HG02623 (cell line): Measurements from ENCODE around the gene TPI1.
A peak's percentile ranks its signal among the peaks of the same experiment; 100 is the strongest.
"Not testable (repeated sequence)": the region's sequence is repeated elsewhere in the genome, so short reads cannot be mapped to it uniquely, and the experiment has no call there.

ENCODE experiments used
- ATAC-seq: cut with Tn5 transposase; IDR thresholded peaks from one replicate; pipeline ENCODE4 v1.9.1; 2021; ENCODE audit warnings: moderate library complexity; ENCODE audit not compliant: unreplicated experiment

Gene TPI1

DNA sequence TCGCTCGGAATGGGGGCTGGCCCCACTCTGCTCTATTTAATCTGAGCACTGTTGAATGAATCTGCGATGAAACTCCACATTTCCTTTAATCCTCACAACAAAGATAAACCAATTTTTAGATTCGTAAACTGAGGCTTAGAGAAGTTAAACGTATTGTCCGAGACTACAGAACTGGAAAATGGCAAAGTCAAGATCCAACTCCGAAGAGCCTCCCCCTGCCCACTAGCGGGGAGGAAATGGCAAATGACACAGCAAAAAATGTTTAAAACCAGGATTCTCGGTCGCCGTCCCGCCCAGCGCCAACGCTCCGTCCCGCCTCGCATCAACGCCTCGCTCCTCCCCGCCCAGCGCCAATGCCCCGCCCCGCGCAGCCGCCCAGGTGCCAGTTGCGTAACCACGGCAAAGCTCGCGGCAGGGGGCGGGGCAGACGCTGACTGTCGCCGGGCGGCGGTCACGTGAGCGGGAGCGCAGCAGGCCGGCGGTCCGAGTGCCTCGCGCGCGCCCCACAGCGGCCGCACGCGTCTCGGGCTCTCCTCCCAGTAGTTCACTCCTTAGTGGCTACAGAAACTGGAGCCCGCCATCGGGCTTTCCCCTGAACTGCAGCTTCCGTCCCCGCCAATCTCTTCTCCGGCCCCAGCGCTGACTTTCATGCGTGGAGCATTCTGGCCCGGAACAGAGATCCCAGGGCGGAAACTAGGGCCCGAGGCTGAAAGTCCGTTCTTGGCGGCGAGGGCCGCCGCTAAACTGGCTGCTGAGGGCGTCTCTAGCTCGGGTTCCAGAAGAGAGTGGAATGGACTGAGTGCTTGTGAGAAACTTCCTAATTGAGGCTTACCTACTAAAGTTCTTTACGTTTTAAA lies 23.7 kb downstream of the TPI1 start:
- peak; percentile 89 for ATAC-seq

DNA sequence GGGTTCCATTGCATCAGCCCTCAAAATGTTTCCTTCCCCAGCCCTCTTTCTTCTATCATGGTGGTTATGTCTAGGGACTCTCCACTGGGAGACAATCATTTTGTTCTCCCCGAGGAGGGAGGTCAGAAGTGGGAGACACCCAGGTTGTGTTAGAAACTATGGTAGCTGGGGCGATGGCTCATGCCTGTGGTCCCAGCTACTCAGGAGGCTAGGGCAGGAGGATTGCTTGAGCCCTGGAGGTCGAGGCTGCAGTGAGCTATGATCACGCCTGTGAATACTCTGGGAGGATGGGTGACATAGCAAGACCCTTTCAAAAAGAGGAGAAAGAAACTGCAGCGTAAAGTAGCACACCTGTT lies 24.3 kb downstream of the TPI1 start:
- ATAC-seq: peak; percentile 8

DNA sequence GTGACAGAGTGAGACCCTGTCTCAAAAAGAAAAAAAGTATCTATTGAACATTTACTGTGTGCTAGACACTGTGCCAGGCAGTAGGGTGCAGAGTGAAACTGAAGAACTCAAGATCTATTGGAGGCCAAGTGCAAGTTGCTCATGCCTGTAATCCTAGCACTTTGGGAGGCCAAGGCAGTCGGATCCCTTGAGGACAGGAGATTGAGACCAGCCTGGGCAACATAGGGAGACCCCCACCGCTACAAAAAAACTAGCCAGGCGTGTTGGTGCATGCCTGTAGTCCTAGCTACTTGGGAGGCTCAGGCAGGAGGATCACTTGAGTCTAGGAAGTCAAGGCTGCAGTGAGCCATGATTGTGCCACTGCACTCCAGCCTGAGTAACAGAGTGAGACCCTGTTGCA lies 25.4 kb downstream of the TPI1 start:
- ATAC-seq: not testable (repeated sequence)

DNA sequence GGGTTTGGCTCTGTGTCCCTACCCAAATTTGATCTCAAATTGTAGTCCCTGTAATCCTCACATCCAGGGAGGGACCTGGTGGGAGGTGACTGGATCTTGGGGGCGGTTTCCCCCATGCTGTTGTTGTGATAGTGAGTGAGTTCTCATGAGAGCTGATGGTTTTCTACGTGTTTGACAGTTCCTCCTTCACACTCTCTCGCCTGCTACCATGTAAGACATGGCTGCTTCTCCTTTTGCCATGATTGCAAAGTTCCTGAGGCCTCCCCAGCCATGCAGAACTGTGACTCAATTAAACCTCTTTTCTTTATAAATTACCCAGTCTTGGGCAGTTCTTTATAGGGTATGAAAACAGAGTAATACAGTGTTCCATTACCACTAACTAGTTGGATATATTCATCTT lies 27.0 kb downstream of the TPI1 start:
- ATAC-seq: no peak

DNA sequence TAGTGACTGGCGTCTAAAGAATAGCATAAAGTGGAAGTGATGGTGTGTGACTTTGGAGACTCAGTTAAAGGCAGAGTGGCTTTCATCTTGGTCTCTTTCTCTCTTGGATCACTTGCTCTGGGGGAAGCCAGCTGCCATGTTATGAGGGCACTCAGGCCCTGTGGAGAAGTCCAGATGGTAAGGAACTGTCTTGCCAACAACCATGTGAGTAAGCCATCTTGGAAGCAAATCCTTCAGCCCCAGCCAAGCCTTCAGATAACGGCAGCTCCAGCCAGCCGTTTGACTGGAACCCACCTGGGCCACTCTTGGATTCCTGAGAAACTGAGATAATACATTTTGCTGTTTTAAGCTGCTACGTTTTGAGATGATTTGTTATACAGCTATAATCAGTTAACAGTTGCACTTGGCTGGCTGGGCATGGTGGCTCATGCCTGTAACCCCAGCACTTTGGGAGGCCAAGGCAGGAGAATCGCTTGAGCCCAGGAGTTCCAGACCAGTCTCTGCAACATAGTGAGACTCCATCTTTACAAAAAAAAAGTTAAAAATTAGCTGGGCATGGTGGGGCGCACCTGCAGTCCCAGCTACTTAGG lies 29.6 kb downstream of the TPI1 start:
- ATAC-seq: no peak

DNA sequence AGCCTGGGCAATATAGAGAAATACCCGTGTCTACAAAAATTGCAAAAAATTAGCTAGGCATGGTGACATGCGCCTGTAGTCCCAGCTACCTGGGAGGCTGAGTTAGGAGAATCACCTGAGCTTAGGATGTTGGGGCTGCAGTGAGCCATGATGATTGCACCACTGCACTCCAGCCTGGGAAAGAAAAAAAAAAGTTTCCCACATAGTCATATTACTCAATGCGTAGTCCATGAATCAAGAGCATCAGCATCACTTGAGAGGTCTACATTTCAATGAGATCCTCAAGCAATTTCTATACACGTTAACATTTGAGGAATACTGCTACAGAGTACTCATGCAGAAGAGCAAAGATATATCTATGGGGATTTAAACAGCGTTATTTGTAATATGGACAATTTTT lies 32.1 kb downstream of the TPI1 start:
- no peak for ATAC-seq

DNA sequence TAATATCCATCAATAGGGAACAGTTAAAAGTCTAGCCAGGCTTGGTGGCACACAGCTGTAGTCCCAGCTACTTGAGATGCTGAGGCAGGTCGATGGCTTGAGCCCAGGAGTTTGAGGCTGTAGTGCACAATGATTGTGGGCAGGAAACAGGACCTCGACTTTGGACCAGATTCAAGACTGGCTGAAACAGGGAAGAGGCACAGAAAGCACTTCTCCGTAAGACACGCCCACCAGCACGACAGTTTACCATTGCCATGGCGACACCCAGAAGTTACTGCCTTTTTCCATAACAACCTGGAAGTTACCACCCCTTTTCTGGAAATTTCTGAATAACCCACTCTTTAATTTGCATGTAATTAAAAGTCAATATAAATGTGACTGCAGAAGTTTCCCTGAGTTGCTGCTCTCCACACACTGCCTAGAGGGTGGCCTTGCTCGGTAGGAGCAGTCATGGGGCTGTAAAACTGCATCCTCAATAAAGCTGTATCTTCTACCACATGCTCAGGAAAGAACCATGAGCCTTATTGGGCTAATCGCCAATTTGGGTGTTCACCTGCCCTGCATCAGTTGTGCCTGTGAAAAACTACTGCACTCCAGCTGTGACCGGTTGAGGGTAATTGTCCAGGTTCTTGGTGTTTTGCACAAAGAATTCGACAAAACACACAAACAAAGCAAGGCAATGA lies 32.6 kb downstream of the TPI1 start:
- no peak for ATAC-seq

DNA sequence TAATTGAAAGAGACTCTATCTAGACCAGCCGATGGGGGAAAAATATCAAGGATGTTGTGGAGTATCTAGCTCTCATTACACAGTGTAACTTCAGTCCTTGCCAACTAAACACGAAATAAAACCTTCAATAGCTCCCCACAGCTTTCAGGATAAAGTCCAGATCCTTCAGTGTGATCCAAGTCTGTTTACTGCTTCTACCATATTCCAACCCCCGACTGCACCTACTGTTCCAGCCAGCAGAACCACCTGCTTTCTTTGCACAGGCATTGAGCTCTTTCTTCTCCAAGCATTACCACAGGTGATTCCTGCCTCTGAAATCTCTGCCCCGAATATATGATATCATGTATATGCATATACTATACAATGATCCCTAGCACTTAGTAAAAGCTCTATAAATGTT lies 35.1 kb downstream of the TPI1 start:
- ATAC-seq: no peak

DNA sequence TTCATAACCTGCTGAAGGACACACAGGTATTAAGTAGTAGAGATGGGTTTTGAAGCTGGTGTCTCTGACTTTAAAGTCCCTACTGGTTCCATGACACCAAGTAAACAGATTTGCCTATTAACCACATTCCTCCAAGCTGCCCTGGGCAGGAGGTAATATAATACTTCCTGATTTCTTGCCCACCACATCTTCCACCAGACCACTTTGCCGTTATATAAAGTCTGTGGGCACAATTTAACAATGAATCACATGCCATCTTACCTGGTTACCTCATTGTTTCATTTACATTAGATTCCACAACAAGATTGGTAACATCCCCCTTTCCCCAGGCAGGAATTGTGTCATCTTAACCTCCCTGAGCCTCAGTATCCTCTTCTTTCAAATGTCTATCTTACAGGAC lies 36.4 kb downstream of the TPI1 start:
- ATAC-seq: no peak

DNA sequence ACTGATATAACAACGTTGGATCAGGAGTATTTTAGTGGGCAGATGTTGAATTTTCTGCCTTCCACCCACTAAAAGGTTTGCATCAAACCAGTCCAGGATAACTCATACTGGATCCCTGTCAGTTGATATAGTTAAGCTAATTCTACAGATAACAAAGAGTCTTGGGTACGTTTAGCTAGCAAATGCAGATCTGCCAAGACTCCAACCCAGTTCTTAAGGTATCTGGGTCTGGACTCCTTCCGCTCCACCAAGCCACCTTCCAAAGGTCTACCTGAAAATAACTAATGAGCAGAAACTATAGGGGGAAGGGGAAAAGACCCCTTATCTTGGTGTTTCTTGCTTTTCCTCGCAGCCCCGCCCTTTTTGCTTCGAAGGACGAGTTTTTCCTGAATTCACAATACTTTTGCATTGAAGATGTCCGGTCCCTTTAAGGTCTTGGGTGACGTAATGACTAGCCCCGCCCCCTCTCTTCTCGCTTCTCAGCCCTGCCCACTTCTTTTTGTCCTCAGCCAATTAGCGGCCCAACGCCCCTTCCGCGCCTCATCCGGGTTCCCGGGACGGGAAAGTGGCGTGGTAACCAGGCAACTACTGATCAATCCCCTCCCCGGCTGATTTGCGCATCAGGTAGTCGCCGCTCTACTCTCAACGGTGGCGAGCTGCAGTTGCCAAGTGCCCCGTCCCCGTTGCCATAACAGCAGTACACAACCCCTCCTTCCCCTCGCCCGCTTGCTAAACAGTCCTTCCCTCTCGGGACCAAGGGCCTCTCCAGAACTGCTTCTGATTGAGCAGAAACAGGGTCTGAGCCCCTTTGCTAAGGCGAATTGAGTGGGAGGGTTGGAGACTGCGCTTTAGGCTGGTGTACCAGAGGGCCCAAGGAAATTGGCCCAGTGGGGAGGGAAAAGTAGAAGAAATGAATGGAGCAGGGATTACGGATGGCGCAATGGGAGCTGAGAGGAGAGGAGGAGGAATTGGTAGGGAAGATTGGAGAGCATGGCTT lies 37.2 kb downstream of the TPI1 start, which contains the start of gene LRRC23:
Gene LRRC23, plus strand, starts transcription at position 543 of the 997 bp plus-strand sequence. CDS start 812 bp downstream, outside the sequence.
- peak; percentile 91 for ATAC-seq

DNA sequence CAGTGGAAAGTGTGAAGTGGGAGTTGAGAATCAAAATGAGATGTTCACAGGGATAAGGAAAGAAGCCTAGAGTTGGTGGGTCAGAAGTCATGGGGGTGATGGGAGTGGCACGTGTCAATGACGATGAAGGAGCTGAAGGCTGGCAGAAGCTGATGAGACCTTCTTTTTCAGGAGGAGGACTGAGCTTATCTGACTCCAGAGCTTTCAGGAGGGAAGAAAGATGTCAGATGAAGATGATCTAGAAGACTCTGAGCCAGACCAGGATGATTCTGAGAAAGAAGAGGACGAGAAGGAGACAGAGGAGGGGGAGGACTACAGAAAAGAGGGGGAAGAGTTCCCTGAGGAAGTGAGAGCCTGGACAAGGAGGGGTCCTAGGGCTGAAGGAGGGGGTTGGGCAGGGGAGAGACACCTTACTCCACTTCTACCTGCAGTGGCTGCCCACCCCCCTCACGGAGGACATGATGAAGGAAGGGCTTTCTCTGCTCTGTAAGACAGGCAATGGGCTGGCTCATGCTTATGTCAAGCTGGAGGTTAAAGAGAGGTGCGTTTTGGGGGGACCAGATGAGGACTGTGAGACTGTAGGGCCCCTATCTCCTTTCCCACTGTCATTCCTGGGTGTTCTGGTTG lies 38.2 kb downstream of the TPI1 start:
- ATAC-seq: no peak

DNA sequence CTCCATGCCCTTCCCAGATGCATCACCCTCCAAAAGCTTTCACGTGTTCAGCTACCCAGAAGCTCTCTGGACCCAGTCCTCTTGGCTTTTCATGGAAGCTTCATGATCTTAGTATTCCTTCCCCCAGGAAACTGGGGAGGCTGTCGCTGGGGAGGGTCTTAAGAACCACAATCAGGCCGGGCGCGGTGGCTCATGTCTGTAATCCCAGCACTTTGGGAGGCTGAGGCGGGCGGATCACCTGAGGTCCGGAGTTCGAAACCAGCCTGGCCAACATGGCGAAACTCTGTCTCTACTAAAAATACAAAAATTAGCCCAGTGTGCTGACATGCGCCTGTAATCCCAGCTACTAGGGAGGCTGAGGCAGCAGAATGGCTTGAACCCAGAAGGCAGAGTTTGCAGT lies 40.8 kb downstream of the TPI1 start:
- not testable (repeated sequence) for ATAC-seq

DNA sequence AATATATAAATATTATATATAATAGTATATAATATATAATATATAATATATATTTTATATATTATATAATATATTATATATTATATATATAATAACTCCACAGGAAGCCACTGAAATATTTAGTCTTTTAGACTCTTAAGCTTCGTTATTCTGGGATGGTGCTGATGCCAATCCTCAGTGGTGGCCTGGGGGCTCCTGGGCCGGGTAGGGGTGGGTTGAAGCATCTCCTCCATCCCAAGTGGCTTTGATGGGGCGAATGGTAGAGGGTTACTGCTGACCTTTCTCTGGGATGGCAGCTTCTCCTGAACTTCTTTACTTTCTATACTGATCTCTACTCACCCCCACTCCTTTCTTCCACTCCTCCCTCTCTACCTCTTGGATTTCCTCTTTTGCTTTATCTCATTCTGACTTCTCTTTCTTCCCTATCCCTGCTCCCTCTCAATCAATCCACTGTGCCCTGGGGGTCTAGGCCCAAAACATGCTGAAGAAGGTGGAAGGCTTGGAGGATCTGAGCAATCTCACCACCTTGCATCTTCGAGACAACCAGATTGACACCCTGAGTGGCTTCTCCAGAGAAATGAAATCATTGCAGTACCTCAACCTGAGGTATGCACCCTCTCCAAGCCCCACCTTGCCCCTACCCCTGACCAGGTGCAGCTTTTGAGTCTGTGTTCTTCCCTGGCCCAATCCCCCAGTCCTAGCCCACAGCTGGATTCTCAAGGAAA lies 42.3 kb downstream of the TPI1 start:
- ATAC-seq: no peak

DNA sequence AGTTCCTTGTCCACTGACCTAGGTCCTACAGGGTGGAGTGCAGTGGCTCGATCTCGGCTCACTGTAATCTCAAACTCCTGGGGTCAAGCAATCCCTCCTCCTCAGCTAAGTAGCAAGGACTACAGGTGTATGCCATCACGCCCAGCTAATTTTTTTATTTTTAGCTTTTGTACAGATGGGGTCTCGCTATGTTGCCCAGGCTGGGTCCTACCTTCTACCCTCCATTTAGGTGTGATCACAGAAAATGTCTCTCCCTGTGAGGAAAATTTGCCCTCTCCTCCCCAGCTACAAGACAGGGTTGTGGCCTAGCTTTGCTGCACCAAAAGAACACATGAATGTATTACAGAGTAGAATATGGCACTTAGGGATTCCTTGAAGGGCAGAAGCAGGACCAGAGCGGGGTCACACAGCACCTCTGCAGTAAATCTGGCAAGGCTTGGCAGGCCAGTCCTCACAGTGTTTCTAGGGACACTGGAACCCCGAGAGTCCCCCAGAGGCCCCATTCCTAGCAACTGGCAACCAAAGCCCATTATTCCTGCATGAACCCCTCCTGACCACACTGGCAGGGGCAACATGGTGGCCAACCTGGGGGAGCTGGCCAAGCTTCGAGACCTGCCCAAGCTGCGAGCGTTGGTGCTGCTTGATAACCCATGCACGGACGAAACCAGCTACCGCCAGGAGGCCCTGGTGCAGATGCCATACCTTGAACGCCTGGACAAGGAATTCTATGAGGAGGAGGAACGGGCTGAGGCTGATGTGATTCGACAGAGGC lies 45.0 kb downstream of the TPI1 start:
- no peak for ATAC-seq

DNA sequence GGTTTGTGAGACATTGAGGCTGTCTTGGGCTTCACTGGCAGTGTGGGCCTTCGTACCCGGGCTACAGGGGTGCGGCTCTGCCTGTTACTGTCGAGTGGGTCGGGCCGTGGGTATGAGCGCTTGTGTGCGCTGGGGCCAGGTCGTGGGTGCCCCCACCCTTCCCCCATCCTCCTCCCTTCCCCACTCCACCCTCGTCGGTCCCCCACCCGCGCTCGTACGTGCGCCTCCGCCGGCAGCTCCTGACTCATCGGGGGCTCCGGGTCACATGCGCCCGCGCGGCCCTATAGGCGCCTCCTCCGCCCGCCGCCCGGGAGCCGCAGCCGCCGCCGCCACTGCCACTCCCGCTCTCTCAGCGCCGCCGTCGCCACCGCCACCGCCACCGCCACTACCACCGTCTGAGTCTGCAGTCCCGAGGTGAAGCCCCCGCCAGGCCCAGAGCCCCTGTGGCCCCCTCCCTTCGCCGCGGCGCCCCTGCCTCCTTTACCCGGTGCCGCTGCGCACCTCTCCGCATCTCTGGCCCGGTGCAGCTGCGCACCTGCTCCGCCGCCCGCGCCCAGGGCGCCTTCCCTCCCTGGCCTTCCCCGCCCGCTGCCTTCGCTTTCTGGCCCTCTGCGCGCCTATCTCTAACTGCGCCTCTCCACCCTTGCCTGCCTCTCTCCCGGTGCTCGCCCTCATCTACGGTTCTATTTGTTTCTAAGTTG lies 47.1 kb downstream of the TPI1 start, which contains the start of gene ENO2:
Gene ENO2, plus strand, starts transcription at position 335 of the 701 bp plus-strand sequence. CDS start 1,253 bp downstream, outside the sequence.
- ATAC-seq: peak; percentile 69

DNA sequence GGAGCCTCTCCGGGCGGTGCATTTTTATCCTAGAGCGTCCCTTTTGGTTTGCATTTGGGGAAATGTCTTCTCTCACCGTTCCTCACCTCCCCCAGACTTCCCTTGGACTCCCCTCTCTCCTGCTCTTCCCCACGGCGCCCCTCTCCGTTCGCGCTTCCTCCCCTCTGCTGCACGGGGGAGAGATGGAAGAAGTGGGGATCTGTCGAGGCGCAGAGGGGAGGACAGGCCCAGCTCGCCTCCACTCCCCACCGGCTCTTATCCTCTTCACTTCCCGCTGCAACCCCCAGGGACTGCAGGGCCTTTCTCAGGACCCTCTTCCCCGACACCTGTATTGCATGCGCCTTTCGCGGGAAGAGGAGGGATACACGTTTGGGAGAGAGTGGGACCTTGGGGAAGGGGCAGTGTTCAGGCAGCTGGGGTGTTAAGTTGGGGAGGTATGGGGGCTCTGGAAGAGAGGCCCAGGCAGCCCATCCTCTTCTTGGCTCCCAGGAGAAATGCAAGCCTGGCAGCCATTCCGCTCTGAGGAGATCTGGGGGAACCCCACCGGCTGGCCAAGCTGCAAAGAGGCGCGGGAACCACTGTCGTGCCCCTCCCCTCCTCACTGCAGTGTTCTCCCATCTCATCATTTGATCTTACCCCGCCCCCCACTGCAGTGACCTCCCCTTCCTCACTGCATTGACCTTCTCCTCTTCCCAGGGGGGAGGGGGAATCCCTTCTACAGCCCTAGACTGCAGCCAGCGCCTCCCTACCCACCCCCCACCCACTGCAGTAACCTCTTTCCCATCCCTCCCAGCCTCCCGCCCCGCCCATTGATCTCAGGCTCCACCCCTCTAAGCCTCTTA lies 47.8 kb downstream of the TPI1 start:
- no peak for ATAC-seq

DNA sequence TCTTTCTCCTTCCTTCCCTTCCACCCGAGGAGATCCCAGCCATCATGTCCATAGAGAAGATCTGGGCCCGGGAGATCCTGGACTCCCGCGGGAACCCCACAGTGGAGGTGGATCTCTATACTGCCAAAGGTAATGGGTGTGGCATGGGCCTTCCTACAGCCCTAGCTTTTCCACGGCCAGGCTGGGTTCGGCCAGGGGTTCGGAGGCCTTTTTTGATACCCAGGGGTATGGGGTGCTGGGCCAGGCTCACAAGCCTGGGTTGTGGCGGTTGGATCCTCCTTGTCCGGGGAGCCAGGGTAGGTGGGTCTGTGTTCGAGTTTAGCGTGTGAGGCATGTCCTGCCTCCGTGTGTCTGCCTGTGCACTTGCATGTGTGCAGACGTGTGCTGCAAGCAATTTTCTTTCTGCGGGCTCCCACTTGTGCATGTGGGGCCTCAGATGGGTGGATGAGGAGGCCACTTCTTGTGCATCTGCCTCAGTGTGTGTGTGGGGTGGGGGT lies 48.5 kb downstream of the TPI1 start:
- no peak for ATAC-seq
